ENCODE results near the gene CPLANE2.

Gene CPLANE2

DNA sequence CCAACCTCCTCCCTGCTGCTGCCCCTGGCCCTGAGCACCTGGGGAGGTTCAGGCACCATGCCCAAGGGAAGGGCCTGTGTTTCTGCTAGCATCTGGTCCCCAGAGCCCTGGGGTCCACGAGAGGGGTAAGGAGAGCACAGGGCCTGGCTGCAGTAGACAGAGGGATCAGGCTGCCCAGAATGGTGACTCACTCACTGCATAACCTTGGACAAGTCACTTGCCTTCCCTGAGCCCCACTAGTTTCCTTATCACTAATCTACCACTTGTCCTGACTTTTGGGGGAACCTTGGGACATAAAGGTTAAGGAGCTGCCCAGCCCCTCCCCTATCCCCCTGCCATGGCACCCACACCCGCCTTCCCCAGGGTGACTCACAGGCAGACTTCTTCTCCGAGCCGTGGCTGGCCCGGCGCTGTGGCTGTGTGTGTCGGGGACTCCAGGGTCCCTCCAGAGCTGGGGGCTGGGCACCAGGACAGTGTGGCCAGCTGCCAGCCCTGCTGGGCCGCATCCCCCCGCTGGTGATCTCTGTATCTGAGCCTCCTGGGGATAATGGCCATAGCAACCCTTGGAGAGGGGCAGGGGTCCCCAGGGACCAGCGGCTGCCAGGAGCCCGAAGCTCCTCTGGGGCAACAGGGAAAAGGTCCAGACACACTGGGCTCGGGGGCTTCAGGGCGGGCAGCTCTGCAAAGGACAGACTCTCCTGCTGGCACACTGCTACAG is 28.6 kb downstream of the CPLANE2 start:
- no peak overlapping the region for H3K4me3 ChIP-seq (replicated peaks; ENCODE audit: low read depth, low read length)
- TF ChIP-seq, protein P1, sequence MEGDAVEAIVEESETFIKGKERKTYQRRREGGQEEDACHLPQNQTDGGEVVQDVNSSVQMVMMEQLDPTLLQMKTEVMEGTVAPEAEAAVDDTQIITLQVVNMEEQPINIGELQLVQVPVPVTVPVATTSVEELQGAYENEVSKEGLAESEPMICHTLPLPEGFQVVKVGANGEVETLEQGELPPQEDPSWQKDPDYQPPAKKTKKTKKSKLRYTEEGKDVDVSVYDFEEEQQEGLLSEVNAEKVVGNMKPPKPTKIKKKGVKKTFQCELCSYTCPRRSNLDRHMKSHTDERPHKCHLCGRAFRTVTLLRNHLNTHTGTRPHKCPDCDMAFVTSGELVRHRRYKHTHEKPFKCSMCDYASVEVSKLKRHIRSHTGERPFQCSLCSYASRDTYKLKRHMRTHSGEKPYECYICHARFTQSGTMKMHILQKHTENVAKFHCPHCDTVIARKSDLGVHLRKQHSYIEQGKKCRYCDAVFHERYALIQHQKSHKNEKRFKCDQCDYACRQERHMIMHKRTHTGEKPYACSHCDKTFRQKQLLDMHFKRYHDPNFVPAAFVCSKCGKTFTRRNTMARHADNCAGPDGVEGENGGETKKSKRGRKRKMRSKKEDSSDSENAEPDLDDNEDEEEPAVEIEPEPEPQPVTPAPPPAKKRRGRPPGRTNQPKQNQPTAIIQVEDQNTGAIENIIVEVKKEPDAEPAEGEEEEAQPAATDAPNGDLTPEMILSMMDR (IDR thresholded peaks at IDR 0.05; ENCODE audit: low read length, missing control alignments), result no peak
- peak; percentile 29 for DNase-seq (ENCODE audit: low read depth)

DNA sequence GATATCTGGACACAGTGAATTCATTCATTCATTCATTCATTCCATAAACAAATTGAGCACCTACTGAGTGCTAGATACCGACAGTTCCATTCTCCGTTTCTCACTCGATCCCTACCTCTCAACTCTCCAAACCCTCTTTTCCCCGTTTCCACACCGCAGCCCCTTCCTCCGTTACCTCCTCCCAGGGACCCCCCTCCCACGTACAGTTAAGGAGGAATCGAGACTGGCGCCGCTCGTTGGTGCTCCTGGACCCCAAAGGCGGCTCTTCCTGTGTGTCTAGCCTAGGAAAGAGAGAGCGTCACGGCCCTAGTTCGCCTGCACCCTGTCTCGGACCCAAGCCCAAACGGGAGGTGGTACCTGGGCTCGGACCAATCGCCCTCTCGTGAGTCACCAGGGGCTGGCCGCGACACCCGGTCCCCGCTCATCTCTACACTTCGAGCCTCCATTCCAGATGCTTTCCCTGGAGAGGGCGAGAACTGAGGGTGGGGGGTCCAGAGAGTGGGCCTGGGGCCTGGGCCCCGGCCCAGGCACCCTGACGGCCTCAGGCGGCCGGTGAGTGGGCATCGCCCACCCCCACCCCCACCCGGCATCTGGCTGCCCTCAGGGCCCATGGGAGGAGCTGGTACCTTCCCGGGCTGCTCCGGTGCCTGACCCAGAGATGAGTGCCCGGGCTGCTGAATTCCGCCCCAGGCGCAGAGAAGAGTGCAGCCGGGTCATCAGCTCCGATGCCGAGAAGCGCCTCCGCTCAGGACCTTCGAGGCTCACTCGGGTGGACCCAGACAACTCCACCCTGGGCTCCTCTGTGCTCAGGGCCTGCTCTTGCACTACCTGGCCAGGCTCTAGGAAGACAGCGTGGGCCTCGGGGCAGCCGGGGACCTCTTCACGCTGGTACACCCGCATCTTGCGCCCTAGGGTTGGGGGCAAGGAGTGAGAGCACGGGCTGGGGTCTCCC is 29.4 kb downstream of the CPLANE2 start:
- peak overlapping the region; percentile 55 for H3K4me3 ChIP-seq (replicated peaks; ENCODE audit: low read depth, low read length)
- TF ChIP-seq, protein P1 (IDR thresholded peaks at IDR 0.05; ENCODE audit: low read length, missing control alignments), result no peak
- no peak for DNase-seq (ENCODE audit: low read depth)

- peak; percentile 99 for DNase-seq (ENCODE audit: low read depth)
- H3K4me3 ChIP-seq (replicated peaks; ENCODE audit: low read depth, low read length), result peak overlapping the region; percentile 55
- TF ChIP-seq, protein P1 (IDR thresholded peaks at IDR 0.05; ENCODE audit: low read length, missing control alignments), result no peak
These were observed 30.3 kb downstream of the CPLANE2 start for GRCh38 chr1:16206547-16207317.

DNA sequence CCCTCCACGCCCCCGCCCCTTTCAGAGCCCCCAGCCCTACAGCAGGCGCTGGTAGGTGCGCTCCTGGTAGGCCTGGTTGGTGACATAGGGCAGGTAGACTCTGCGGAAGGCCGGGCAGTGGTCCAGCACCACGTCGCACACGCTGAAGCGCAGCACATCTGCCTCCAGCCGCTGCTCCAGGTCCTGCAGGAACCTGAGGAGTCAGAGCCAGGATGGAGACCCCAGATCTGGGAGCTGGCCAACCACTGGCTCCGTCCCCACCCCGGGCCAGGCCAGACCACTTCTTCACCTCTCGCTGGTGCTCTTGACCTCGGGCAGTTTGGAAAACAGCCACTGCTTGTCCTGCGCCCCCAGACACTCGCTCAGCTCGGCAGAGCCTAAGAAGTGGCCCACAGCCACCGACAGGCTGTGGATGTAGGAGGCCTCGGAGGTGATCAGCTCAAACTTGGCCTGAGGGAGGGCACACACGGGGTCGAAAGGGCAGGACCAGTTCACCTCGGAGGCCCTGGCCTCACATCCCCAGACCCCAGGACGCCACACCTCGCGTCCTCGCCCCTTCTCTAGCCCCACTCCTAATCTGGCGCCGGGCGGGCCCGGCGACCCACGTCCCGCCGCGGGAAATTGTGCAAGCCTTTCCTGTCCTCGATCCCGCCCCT is 31.0 kb downstream of the CPLANE2 start:
- TF ChIP-seq, protein P1 (IDR thresholded peaks at IDR 0.05; ENCODE audit: low read length, missing control alignments), result no peak
- DNase-seq (ENCODE audit: low read depth), result no peak
- peak overlapping the region; percentile 55 for H3K4me3 ChIP-seq (replicated peaks; ENCODE audit: low read depth, low read length)

GRCh38 chr1:16205334-16205671 is 31.7 kb downstream of the CPLANE2 start:
- TF ChIP-seq, protein P1 (IDR thresholded peaks at IDR 0.05; ENCODE audit: low read length, missing control alignments), result no peak
- no peak overlapping the region for H3K4me3 ChIP-seq (replicated peaks; ENCODE audit: low read depth, low read length)
- DNase-seq (ENCODE audit: low read depth), result no peak

- DNase-seq (ENCODE audit: low read depth), result no peak
- H3K4me3 ChIP-seq (replicated peaks; ENCODE audit: low read depth, low read length), result no peak overlapping the region
- TF ChIP-seq, protein P1 (IDR thresholded peaks at IDR 0.05; ENCODE audit: low read length, missing control alignments), result peak; percentile 44
These were observed 32.2 kb downstream of the CPLANE2 start for GRCh38 chr1:16204634-16205333.
